Activated T-cell treated with anti-CD3 and anti-CD28 coated beads, Interleukin-2, amount 50 U/mL, for 48 hours (primary cell): ENCODE measurements around the gene METTL26.
A peak's percentile ranks its signal among the peaks of the same experiment; 100 is the strongest.

ENCODE experiments used
- DNase-seq, 2 experiments: peaks; one replicate each; pipeline ENCODE4 v3.0.0-alpha.2; 2020

The METTL26 gene

GRCh38 chr16:636206-637080 is at the start of gene METTL26:
METTL26 (minus strand) TSS chr16:636305; CDS start chr16:636290, 15 bp downstream.
- DNase-seq = peak; percentile 97 to 98

- no peak for DNase-seq
Observed at GRCh38 chr16:684961-685696, 49.0 kb upstream of the METTL26 start.

- DNase-seq = peak; percentile 95 to 98
Observed at GRCh38 chr16:684071-684794, 48.1 kb upstream of the METTL26 start, which contains the start of gene JMJD8. JMJD8 (minus strand) TSS chr16:684334; CDS start chr16:684319, 15 bp downstream.

GRCh38 chr16:683396-684070 is 47.4 kb upstream of the METTL26 start:
- peak in 1 of 2 experiments; percentile 42 for DNase-seq

- no peak for DNase-seq
Observed at GRCh38 chr16:682493-683395, 46.6 kb upstream of the METTL26 start.

GRCh38 chr16:681746-682427 is 45.8 kb upstream of the METTL26 start:
- DNase-seq = no peak

GRCh38 chr16:680967-681745 is 45.1 kb upstream of the METTL26 start:
- peak in 1 of 2 experiments; percentile 51 for DNase-seq

- no peak for DNase-seq
Observed at GRCh38 chr16:680625-680945, 44.5 kb upstream of the METTL26 start.

GRCh38 chr16:679814-680624 is 43.9 kb upstream of the METTL26 start, which contains the start of gene STUB1:
STUB1 (plus strand) TSS chr16:680410; CDS start chr16:680526, 116 bp downstream.
- peak; percentile 89 to 93 for DNase-seq

GRCh38 chr16:678858-679813 is 43.0 kb upstream of the METTL26 start:
- DNase-seq = peak in 1 of 2 experiments; percentile 77

- no peak for DNase-seq
Observed at GRCh38 chr16:678209-678857, 42.2 kb upstream of the METTL26 start.

- no peak for DNase-seq
Observed at GRCh38 chr16:677316-678190, 41.4 kb upstream of the METTL26 start.

- DNase-seq = no peak
Observed at GRCh38 chr16:676913-677312, 40.8 kb upstream of the METTL26 start.

GRCh38 chr16:676565-676902 is 40.4 kb upstream of the METTL26 start:
- no peak for DNase-seq

GRCh38 chr16:675884-676564 is 39.9 kb upstream of the METTL26 start:
- DNase-seq = no peak
